DOHH2 (cell line): ENCODE results near the gene KCNN3.
A peak's percentile ranks its signal among the peaks of the same experiment; 100 is the strongest.

Experiments used
- CTCF ChIP-seq: fragments of 200-600 bp; sonication (generic); IDR thresholded peaks from one replicate; pipeline ENCODE4 v1.5.1; 2014; ENCODE audit warnings: antibody characterized with exemption, mild to moderate bottlenecking, low read depth, low read length; ENCODE audit not compliant: poor library complexity, severe bottlenecking
- EZH2phosphoT487 ChIP-seq: fragments of 200-600 bp; sonication (generic); IDR thresholded peaks from 2 replicates; pipeline ENCODE4 v1.6.1; 2017; ENCODE audit warnings: borderline replicate concordance, mild to moderate bottlenecking, antibody characterized with exemption, low read length, moderate library complexity, mixed read lengths

- peak; percentile 17 for TF ChIP-seq CTCF
- TF ChIP-seq EZH2phosphoT487: no peak
Measured at GRCh38 chr1:154819628-154820590, 50.2 kb downstream of the KCNN3 start.
